ENCODE results near the gene ZNF474.
A peak's percentile ranks its signal among the peaks of the same experiment; 100 is the strongest.
"Not testable (repeated sequence)": the region's sequence is repeated elsewhere in the genome, so short reads cannot be mapped to it uniquely, and the experiment has no call there.

The ZNF474 gene

GRCh38 chr5:122129306-122129705 lies at the start of gene ZNF474:
Gene ZNF474, plus strand, starts transcription at chr5:122129546. Its CDS starts 22,445 bp downstream, at chr5:122151991.
- DNase-seq, result peak; percentile 99

DNA sequence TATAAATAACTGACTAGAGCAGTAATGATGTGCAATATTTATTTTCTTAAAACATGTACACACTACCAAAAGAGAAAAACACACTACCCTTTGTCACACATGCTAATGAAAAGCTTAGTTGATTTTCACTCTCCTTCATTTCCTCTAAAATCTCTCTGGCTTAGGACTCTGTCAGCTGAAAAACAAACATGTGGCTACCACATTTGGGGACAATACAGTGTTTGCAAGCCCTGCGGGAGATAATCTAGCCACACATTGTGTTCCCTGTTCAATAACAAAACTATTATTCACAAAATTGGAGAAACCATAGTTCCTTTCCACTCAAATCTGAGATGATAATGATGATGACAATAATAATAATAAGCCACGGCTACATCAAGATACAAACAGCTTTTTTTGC lies 47.8 kb upstream of the ZNF474 start:
- no peak for DNase-seq

GRCh38 chr5:122083535-122083934 lies 45.8 kb upstream of the ZNF474 start:
- DNase-seq, result no peak

DNA sequence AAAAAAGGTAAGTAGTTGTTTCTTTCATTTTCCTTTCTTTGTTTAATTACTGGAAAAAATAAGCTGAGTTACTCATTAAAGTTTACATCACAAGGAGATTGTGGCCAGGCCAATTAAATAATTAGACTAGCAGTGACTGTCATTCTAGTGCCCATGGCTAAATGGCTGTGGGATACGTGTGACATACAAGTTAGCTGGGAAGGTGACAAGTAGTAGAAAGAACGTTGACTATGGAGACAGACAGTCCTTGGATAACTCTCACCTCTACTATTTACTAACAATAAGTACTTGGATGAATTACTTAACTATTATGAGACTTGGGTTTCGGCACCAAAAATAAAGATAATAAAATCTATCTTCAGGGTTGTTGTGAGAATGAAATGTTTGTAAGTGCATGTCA lies 44.3 kb upstream of the ZNF474 start:
- DNase-seq, result no peak

GRCh38 chr5:122089096-122090013 lies 40.0 kb upstream of the ZNF474 start:
- DNase-seq, result peak; percentile 95

- peak; percentile 91 for DNase-seq
These were observed 37.3 kb upstream of the ZNF474 start for GRCh38 chr5:122091936-122092600.

- DNase-seq, result peak; percentile 95
These were observed 35.7 kb upstream of the ZNF474 start for GRCh38 chr5:122093415-122094180.

DNA sequence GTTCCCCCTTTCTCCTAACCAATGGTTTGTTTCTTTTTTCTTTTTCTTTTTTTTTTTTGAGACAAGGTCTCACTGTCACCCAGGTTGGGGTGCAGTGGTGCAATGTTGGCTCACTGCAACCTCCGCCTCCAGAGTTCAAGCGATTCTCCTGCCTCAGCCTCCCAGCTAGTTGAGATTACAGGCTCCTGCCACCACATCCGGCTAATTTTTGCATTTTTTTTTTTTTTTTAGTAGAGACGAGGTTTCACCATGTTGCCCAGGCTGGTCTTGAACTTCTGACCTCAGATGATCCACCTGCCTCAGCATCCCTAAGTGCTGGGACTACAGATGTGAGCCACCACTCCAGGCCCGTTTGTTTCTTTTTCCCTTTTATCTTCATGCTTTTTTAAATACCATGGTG lies 35.1 kb upstream of the ZNF474 start:
- DNase-seq, result not testable (repeated sequence)

GRCh38 chr5:122095158-122095557 lies 34.2 kb upstream of the ZNF474 start:
- DNase-seq, result no peak

DNA sequence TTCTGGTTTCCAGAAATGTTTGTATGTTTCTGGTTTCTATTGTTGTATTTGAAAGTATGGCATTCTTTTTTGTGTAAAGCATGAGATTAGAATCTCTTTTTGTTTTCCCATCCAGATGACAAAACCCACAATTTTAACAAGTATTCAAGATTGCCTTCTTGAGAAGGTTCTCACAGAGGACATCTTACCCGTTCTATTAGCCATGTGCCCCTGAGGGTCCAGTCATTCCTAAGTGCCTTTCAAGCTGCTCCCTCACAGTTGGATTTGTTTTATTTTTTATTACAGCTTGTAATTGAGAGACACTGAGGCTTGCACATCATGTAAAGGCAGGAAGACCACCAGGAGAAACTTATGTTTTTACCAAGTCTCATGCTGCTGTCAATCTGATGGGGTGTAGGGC lies 32.0 kb upstream of the ZNF474 start:
- DNase-seq, result no peak

DNA sequence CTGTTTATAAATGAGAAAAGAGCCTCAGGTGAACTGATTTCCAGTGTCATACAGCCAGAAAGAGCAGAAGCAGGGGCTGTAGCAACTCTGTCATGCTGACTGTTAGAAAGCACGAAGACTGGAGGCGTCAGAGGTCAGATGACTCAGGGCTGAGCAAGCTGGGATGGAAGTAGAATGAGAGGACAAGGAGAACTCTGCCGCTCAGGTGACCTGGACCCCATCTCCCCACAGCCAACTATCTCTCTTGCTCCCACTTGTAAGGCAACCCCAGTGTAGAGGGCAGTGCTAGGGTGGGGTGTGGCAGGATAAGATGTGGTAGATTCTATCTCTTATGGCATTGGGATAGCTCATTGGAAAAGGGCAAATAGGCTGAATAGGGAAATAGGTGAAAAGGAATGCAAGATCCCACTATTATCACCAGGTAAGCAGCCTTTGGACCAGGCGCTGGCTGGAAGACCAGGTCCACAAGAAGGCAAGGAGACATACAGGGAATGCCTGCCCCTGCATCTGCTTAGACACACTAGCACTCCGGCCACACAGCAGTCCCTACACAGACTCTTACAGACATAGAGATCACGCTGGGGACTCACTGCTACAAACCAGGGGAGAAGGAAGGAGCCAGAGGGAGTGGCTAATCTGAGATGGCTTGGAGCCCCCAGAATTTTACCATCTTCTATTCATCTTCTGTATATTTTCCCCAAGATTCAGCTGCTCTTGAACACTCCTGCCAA lies 30.1 kb upstream of the ZNF474 start:
- peak; percentile 71 for DNase-seq

GRCh38 chr5:122101636-122102285 lies 27.6 kb upstream of the ZNF474 start:
- DNase-seq, result peak; percentile 75

DNA sequence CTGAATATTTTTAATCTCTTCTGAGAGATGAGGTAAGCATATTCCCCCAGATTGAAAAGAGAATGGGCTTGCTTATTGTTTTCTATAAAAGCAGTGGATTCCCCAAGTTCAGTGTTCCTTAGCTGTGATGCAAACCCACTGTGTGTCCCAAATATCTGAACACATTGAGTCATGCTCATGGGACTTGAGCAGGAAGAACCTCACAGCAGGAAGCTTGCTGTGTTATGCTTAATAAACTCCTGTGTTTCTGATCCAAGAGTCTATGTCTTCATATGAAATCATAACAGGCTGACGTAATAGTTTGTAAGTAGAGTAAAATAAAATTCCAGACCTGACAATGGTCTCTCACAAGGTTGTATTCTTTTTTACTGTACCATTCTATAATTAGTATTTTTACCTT lies 26.5 kb upstream of the ZNF474 start:
- DNase-seq, result peak; percentile 83

GRCh38 chr5:122105909-122106308 lies 23.4 kb upstream of the ZNF474 start:
- DNase-seq, result no peak

DNA sequence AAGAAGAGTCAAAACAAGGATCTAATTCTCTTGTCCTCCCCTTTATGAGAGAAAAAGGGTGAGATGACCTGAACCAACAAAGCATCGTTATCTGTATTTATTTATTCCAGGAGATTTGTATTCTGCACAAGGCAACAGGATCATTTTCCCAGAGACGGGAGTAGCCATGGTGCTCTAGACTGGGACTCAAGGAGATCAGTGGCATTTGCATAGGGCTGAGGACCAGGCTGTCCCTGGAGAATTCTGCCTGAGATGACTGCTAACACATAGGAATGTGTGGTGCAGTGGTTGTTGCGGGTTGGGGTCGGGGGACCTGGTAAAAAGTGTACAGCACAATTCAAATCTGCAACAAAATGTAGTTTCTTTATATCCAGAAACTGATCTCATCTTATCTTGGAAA lies 22.3 kb upstream of the ZNF474 start:
- DNase-seq, result no peak

GRCh38 chr5:122110987-122111386 lies 18.4 kb upstream of the ZNF474 start:
- DNase-seq, result no peak

DNA sequence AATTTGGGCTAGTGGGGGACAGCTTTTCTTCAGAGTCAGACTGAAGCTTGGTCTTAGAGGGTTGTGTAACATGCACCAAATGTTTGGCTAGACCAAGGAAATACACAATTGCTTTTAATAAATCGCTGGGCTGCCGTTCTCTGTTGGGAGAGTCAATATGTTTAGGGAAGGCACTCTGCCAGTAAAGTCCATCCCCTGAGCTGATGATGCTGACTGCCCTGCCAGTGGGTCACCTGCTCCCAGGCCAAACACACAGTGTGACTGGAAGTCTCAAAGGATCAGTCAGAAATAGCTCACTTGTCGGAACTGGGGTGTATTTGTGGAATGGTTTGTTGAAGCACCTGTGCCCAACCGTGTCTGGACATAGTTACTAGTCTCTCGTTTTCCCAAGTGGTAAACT lies 17.9 kb upstream of the ZNF474 start:
- no peak for DNase-seq

GRCh38 chr5:122112063-122112462 lies 17.3 kb upstream of the ZNF474 start:
- no peak for DNase-seq

DNA sequence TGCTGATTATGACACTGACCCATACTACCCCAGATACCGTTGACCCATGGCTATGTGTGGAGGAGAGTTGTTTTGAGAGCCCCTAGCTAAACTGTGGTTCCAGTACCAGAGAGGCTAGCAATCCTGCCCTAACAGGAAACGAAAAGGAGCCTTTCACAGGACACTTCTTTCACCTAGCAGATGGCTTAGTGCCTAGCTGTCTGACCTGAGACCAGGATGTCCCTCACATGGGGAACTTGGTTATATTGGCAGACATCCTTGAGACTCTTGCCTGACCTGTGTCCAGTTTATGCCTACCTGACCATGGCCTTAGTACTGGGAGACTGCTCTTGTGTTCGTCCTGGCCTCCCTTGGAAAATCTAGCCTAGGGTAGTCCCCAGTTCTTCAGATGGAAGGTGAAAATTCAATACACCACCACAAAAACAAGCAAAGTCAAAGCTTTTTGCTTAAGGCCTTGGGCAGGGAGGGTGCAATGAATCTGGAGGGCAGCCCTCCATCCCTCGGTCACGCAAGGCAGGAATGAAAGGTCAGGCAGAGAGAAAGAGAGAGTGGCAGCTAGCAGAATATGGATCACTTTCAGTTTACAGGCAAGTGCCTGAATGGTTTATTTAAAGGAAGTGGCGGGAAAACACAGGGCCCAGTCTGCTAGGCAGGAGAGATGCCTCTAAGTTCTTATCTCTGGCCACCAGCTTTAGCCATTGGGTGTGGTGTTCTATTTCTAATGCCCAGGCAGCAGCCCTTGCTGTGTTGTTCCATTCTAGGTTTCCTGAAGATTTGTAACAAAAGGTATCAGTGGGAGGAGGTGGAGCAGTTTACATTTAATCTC lies 16.4 kb upstream of the ZNF474 start:
- DNase-seq, result no peak

DNA sequence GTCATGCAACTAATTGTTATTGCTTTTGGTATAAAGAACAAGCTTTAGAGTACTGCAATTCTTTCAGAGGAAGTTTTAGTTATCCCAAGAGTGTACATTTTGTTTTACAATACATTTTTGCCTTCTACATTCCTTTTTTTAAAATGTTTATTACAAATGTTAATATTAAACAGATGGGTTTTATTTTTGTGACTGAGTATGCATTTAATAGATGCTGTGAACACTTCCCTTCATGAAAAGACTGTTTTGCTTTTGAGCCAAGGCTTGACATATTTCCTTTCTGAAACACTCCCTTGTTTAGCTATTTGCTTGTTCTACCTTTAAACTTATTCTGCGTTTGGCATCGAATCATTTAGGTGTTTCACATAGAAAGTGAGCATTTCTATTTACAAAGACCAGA lies 14.8 kb upstream of the ZNF474 start:
- DNase-seq, result no peak

DNA sequence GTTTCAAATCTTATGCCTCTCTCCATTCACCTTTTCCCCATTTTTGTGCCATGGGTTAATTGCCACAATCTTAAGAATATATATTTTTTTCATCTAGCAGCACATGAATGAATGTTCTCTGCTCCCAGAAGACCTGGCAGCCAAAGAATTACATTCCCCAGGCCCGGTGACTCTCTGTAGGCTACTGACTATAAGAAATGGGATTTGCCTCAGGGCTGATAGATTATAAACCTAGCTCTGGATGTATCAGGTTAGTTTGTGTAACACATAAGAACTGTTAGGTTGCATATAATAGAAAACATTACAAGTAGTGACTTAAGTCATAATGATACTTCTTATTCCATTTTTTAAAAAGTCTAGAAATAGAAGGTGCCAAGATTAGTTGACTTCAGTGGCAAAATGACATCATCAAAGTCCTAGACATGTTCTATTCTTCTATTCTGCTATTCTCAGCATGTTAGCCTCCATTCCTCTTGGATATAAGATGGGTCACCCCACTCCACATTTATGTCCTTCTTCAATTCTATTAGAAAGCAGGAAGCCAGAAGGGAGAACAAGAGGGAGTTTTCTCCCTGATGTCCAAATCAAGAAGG lies 10.9 kb upstream of the ZNF474 start:
- no peak for DNase-seq
